WI38 (cell line): ENCODE results near the gene RWDD2A.

Experiments used
- H3K4me3 ChIP-seq: 2 replicates; pipeline ENCODE4 v1.5.1; 2011; ENCODE audit warnings: low read depth, mild to moderate bottlenecking, control low read depth, low read length
- TF ChIP-seq, protein P1 (sequence below): IDR thresholded peaks from 2 replicates; pipeline ENCODE4 v1.5.1; 2012; ENCODE audit warnings: low read depth, mild to moderate bottlenecking, control low read depth, low read length

The RWDD2A gene

GRCh38 chr6:83168556-83168955 is 24.6 kb upstream of the RWDD2A start:
- no peak overlapping the region for H3K4me3 ChIP-seq
- TF ChIP-seq, protein P1, sequence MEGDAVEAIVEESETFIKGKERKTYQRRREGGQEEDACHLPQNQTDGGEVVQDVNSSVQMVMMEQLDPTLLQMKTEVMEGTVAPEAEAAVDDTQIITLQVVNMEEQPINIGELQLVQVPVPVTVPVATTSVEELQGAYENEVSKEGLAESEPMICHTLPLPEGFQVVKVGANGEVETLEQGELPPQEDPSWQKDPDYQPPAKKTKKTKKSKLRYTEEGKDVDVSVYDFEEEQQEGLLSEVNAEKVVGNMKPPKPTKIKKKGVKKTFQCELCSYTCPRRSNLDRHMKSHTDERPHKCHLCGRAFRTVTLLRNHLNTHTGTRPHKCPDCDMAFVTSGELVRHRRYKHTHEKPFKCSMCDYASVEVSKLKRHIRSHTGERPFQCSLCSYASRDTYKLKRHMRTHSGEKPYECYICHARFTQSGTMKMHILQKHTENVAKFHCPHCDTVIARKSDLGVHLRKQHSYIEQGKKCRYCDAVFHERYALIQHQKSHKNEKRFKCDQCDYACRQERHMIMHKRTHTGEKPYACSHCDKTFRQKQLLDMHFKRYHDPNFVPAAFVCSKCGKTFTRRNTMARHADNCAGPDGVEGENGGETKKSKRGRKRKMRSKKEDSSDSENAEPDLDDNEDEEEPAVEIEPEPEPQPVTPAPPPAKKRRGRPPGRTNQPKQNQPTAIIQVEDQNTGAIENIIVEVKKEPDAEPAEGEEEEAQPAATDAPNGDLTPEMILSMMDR: no peak

GRCh38 chr6:83169106-83169505 is 24.1 kb upstream of the RWDD2A start:
- H3K4me3 ChIP-seq: no peak overlapping the region
- TF ChIP-seq, protein P1: no peak

- H3K4me3 ChIP-seq: no peak overlapping the region
- TF ChIP-seq, protein P1: no peak
Observed at GRCh38 chr6:83169511-83169910, 23.6 kb upstream of the RWDD2A start.

DNA sequence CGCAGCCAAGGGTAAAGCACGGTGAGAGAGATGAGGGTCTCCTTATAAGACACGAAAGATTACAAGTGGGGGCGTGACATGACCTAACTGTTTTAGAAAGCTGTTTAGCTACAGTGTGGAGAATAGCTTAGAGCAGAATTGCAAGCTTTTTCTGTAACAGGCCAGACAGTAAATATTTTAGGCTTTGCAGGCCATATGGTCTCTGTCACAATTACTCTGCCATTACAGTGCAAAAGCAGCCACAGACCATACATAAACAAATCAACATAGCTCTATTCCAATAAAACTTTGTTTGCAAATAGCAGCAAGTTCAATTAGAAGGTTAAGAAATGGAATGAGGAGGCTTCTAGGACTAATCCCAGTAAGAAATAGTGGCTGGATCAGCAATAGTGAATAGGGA is 16.9 kb upstream of the RWDD2A start:
- H3K4me3 ChIP-seq: no peak overlapping the region
- TF ChIP-seq, protein P1: no peak

DNA sequence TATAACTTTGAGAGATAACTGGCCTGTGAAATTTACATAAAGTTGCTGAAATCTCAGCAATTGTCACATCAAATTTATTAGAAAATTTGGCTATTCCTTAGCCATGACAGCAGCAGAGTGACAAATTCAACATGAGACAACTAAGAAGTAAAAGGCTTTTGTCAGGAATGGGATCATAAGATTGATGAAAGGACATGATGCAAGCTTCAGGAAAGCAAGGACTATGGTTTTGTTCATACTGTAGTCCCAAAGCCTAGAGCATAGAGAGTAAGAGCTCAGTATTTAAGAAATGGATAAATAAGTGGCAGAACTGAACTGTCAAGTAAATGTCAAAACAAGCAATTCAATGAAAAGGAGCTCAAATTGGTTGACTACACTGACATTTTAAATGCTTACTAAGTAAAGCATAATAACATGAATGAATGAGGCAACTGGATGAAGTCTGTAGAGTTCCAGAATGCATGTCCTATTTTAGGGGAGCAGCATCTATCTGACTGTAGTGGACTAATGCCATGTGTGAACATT is 12.7 kb upstream of the RWDD2A start:
- TF ChIP-seq, protein P1: no peak
- H3K4me3 ChIP-seq: no peak overlapping the region

DNA sequence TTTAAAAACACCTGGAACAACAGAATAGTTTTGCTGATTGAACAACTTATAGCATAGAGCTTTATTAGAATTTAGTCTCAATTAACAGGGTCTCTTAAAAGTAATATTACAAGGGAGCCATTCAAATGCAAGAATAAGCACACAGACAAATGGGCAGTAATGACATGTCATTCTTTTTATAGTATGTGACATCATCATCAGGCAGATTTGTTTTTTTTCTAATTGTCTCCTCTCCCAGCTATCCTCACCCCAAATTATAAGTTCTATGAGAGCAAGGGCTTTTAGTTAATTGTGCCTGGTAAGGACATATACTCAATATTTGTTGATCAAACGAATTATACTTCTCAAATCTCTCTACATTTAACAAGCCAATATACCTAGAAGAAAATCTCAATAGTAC is 11.0 kb upstream of the RWDD2A start:
- TF ChIP-seq, protein P1: no peak
- no peak overlapping the region for H3K4me3 ChIP-seq

DNA sequence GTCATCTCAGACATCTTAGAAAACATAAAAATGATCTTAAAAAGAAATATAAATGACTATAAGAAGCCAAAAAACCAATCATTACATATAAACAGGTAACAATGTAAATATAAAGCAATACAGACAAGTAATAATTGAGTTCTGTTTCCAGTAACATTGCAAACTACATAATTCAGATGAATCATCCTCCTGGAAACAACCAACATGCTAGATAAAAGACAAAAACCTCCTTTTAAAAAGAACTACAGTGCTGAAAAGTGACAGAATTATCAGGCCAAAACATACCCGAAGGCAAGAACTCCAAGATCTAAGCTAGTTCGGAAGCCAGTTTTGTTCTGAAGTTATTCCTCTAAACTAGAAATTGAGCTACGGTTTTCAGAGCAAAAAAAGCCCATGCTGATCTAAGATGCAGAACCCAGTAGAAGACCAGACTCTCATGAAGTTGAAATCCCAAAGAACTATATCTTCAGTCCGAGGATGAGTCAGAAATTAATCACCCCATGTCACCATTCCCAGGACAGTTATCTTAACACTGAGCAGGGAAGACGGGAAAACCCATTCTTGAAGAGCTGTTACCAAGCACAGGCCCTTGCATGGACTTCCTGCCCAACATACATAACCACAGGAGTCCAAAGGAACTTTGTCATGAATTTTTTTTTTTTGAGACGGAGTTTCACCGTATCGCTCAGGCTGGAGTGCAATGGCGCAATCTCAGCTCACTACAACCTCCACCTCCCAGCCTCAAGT is 9.9 kb upstream of the RWDD2A start:
- H3K4me3 ChIP-seq: no peak overlapping the region
- TF ChIP-seq, protein P1: no peak
